ENCODE measurements around the gene MAT2A. TPM values are rescaled to one million over a fixed set of nuclear protein-coding genes. Genes with fewer than 3 reads are reported as not detected.
A peak's percentile ranks its signal among the peaks of the same experiment; 100 is the strongest.

MAT2A gene
- total and polyA plus RNA-seq, 9 of the 15 experiments (the other 6 are each of a cell fraction or from before 2014, with no cell fraction given): 130 to 1,027 (median 240) TPM

DNA sequence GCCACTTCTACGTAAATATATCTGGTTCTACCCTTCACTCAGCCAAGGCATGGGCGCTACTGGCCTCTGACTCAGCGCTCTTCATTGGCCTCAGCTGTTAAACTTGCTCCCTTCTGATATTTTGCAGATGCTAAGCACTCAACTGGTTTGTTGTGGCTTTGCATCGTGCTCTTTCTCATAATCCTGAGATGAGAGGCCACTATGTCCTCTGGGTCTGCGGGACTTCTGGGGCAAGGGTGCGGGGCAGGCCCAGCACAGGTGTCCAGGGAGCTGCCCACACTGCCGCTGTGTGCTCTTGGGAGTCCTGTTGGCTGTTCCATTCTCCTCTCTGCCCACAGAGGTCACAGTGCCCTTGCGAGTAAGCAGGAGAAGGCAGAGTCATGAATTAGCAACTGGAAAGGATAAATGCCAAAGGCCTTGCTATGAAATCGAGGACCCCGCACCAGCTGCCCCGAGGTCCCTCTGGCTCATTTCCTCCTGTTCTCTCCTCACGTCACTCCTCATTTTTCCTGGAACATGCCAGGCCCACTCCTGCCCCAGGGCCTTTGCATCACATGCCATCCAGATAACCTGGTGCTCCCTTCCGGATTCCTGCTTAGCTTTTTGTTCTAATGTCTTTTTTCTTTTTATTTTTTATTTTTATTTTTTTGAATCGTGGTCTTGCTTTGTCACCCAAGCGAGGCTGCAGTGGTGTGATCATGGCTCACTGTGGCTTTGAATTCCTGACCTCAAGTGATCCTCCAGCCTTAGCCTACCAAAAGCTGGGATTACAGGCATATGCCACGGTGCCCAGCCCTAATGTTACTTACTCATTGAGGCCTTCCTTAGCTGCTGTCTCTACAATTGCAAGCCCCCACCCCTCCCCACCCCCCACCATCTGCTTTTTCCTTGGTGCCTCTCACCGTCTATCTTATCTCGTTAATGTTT lies 34.9 kb upstream of the MAT2A start:
- H3K4me1 ChIP-seq (replicated peaks in 1 of 2; ENCODE audit: control insufficient read depth in 2 of 2, insufficient read depth in 2 of 2, low read length in 2 of 2): peaks cover 38 to 40% of the 10 kb centered on the region in 2 experiments
- 67% methylated on average over 18 of the region's 18 CpGs for WGBS (ENCODE audit: insufficient coverage, low coverage, missing lambda C conversion rate)
- no TSS peak for BruUV-seq (replicated peaks)
- no peak for FAIRE-seq
- H3K4me3 ChIP-seq: no peak overlapping the region
- peak overlapping the region; percentile 29 for H2AFZ ChIP-seq (ENCODE audit: low read depth, low read length)
- H3K9me1 ChIP-seq (ENCODE audit: control insufficient read depth, insufficient read depth, low read length): no peaks in the 10 kb centered on the region
- H3K4me2 ChIP-seq (ENCODE audit: insufficient read depth, low read length): no peak overlapping the region
- in situ Hi-C loops (cut with MboI) (no loop called here), intact Hi-C loops (cut with micrococcal nuclease) (no loop called here)
- no peaks in the 10 kb centered on the region for H4K20me1 ChIP-seq (replicated peaks; ENCODE audit: control insufficient read depth, insufficient read depth, low read length)
- H3K79me2 ChIP-seq (ENCODE audit: control insufficient read depth, insufficient read depth, low read length): no peaks in the 10 kb centered on the region; the same call in 2 of the 3 replicates
- H3K9me3 ChIP-seq (replicated peaks; ENCODE audit: control insufficient read depth, insufficient read depth, low read depth, low read length): no peaks in the 10 kb centered on the region
- CTCF ChIA-PET (ENCODE audit: low intra/inter-chr PET ratio): no interaction called here
- peak overlapping the region in 1 of 2 experiments; percentile 59; a peak in 2 of 4 replicates for H3K9ac ChIP-seq (ENCODE audit: insufficient read depth in 1 of 2, low read depth in 2 of 2, low read length in 2 of 2)
- ATAC-seq: no peak
- POLR2A ChIA-PET: interaction anchor here (0.6 to 4.0 kb wide), 6 partner anchors 15 to 74 kb away, joined by 3 to 23 read pairs (median 4); partner anchors contain the start of gene MAT2A
- H3K36me3 ChIP-seq (ENCODE audit: control insufficient read depth, insufficient read depth, low read length): no peaks in the 10 kb centered on the region
- no peaks in the 10 kb centered on the region for H3K27me3 ChIP-seq (ENCODE audit: control insufficient read depth in 2 of 2, insufficient read depth in 2 of 2, low read length in 2 of 2)
- peak overlapping the region; percentile 32; the same call in 2 of the 3 replicates for H3K27ac ChIP-seq (ENCODE audit: extremely low read depth, low read depth, low read length)
- DNase-seq (ENCODE audit: extremely low read depth in 1 of 4, low spot score in 3 of 4): peak in 1 of 4 experiments; percentile 27
- TF ChIP-seq RCOR1 (IDR thresholded peaks at IDR 0.05; ENCODE audit: borderline replicate concordance in 1 of 2, low read depth in 2 of 2, low read length in 2 of 2) (0 out of 4 replicates have a peak, but pooled peaks of 1 of the 2 experiments have one; percentile 11), PTTG1 (tag; IDR thresholded peaks at IDR 0.05; ENCODE audit: low read depth) (no peak), HMG20A (CRISPR knock-in tag; conservative IDR thresholded peaks at IDR 0.05) (no peak), NUFIP1 (IDR thresholded peaks at IDR 0.05; ENCODE audit: partially characterized antibody) (no peak), ZNF444 (CRISPR knock-in tag; IDR thresholded peaks at IDR 0.05) (no peak), ZNF174 (CRISPR knock-in tag; IDR thresholded peaks at IDR 0.05) (no peak), SRSF7 (optimal IDR thresholded peaks at IDR 0.05; ENCODE audit: low read depth, low read length) (no peak), ZNF445 (CRISPR knock-in tag; IDR thresholded peaks at IDR 0.05; ENCODE audit: low read depth) (no peak), TAF1 (IDR thresholded peaks at IDR 0.05; ENCODE audit: control insufficient read depth, extremely low read depth, insufficient read depth, low read length, severe bottlenecking) (no peak), RBM25 (IDR thresholded peaks at IDR 0.05; ENCODE audit: low read depth, low read length, severe bottlenecking) (peak; percentile 74), TARDBP (IDR thresholded peaks at IDR 0.05) (no peak)
- TF ChIP-seq, protein P1, sequence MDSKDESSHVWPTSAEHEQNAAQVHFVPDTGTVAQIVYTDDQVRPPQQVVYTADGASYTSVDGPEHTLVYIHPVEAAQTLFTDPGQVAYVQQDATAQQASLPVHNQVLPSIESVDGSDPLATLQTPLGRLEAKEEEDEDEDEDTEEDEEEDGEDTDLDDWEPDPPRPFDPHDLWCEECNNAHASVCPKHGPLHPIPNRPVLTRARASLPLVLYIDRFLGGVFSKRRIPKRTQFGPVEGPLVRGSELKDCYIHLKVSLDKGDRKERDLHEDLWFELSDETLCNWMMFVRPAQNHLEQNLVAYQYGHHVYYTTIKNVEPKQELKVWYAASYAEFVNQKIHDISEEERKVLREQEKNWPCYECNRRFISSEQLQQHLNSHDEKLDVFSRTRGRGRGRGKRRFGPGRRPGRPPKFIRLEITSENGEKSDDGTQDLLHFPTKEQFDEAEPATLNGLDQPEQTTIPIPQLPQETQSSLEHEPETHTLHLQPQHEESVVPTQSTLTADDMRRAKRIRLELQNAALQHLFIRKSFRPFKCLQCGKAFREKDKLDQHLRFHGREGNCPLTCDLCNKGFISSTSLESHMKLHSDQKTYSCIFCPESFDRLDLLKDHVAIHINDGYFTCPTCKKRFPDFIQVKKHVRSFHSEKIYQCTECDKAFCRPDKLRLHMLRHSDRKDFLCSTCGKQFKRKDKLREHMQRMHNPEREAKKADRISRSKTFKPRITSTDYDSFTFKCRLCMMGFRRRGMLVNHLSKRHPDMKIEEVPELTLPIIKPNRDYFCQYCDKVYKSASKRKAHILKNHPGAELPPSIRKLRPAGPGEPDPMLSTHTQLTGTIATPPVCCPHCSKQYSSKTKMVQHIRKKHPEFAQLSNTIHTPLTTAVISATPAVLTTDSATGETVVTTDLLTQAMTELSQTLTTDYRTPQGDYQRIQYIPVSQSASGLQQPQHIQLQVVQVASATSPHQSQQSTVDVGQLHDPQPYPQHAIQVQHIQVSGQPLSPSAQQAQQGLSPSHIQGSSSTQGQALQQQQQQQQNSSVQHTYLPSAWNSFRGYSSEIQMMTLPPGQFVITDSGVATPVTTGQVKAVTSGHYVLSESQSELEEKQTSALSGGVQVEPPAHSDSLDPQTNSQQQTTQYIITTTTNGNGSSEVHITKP (IDR thresholded peaks at IDR 0.05; ENCODE audit: partially characterized antibody): no peak
- TF ChIP-seq, protein P2, sequence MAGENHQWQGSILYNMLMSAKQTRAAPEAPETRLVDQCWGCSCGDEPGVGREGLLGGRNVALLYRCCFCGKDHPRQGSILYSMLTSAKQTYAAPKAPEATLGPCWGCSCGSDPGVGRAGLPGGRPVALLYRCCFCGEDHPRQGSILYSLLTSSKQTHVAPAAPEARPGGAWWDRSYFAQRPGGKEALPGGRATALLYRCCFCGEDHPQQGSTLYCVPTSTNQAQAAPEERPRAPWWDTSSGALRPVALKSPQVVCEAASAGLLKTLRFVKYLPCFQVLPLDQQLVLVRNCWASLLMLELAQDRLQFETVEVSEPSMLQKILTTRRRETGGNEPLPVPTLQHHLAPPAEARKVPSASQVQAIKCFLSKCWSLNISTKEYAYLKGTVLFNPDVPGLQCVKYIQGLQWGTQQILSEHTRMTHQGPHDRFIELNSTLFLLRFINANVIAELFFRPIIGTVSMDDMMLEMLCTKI (IDR thresholded peaks at IDR 0.05; ENCODE audit: partially characterized antibody): no peak
- TF ChIP-seq, protein P3, sequence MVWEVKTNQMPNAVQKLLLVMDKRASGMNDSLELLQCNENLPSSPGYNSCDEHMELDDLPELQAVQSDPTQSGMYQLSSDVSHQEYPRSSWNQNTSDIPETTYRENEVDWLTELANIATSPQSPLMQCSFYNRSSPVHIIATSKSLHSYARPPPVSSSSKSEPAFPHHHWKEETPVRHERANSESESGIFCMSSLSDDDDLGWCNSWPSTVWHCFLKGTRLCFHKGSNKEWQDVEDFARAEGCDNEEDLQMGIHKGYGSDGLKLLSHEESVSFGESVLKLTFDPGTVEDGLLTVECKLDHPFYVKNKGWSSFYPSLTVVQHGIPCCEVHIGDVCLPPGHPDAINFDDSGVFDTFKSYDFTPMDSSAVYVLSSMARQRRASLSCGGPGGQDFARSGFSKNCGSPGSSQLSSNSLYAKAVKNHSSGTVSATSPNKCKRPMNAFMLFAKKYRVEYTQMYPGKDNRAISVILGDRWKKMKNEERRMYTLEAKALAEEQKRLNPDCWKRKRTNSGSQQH (CRISPR knock-in tag; IDR thresholded peaks at IDR 0.05): no peak

All from K562 (cell line).